SJCRH30 (cell line): ENCODE results near the gene PDLIM7. TPM values are rescaled to one million over a fixed set of nuclear protein-coding genes. Genes with fewer than 3 reads are reported as not detected.

Experiments used
- DNase-seq, 2 experiments: peaks; one replicate each; pipeline ENCODE4 v3.0.0-alpha.2; 2015 to 2020
- H3K27ac ChIP-seq: fragments of 250-450 bp; sonication (Bioruptor Pico); 2 replicates; pipeline ENCODE4 v1.5.1; 2020; ENCODE audit warnings: mild to moderate bottlenecking, moderate library complexity
- H3K27me3 ChIP-seq: fragments of 250-450 bp; sonication (Bioruptor Pico); 2 replicates; pipeline ENCODE4 v1.5.1; 2020; ENCODE audit warnings: mild to moderate bottlenecking, moderate library complexity
- H3K36me3 ChIP-seq: fragments of 250-450 bp; sonication (Bioruptor Pico); 2 replicates; pipeline ENCODE4 v1.5.1; 2020; ENCODE audit warnings: mild to moderate bottlenecking, moderate library complexity
- H3K4me1 ChIP-seq: fragments of 250-450 bp; sonication (Bioruptor Pico); 2 replicates; pipeline ENCODE4 v1.5.1; 2020; ENCODE audit warnings: mild to moderate bottlenecking, moderate library complexity
- H3K4me3 ChIP-seq: fragments of 250-450 bp; sonication (Bioruptor Pico); 2 replicates; pipeline ENCODE4 v1.5.1; 2020; ENCODE audit warnings: mild to moderate bottlenecking, moderate library complexity
- H3K9me3 ChIP-seq: fragments of 250-450 bp; sonication (Bioruptor Pico); replicated peaks from 2 replicates; pipeline ENCODE4 v1.5.1; 2020; ENCODE audit warnings: mild to moderate bottlenecking, moderate library complexity
- total RNA-seq: library from RNA; depleted of rRNA; stranded (reverse); fragments of >200 nt; shearing (Covaris generic); gene quantifications from 2 replicates; pipeline ENCODE4 v1.2.3, GENCODE V29; 2014

The PDLIM7 gene
- total RNA-seq, 1 experiment from 2014 or later: 68.5 TPM

GRCh38 chr5:177504086-177505056, 7.0 kb upstream of the PDLIM7 start:
- H3K4me3 ChIP-seq: no peak overlapping the region
- no peaks in the 10 kb centered on the region for H3K27me3 ChIP-seq
- no peak overlapping the region for H3K27ac ChIP-seq
- H3K9me3 ChIP-seq: no peaks in the 10 kb centered on the region
- H3K4me1 ChIP-seq: peaks cover 17% of the 10 kb centered on the region
- H3K36me3 ChIP-seq: no peaks in the 10 kb centered on the region
- DNase-seq: no peak

- Histone ChIP-seq H3K4me1 (peaks cover 9% of the 10 kb centered on the region), H3K27me3 (no peaks in the 10 kb centered on the region), H3K36me3 (no peaks in the 10 kb centered on the region), H3K4me3 (no peak overlapping the region), H3K27ac (no peak overlapping the region), H3K9me3 (no peaks in the 10 kb centered on the region)
- DNase-seq: no peak
Observed at GRCh38 chr5:177503351-177504085, 6.1 kb upstream of the PDLIM7 start.

DNA sequence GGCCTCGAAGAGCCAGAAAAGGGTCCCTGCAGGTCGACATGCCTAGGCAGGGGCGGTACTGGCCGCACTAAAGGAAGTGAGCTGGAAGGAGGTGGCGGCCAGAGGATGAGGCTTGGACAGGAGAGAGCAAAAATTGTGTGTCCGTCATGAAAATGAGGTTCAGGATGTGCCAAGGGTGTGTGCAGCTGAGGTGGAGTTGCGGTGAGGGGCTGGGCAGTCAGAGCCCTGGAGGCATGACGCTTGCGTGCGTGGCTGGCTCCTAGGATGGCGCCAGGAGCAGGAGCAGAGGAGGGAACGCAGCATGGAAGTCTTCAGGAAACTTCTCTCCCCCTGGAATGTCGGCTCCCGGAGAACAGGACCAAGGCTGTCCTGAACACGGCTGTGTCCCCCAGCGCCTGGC, 5.5 kb upstream of the PDLIM7 start:
- peaks cover 15% of the 10 kb centered on the region for H3K4me1 ChIP-seq
- H3K9me3 ChIP-seq: no peaks in the 10 kb centered on the region
- H3K27ac ChIP-seq: no peak overlapping the region
- no peaks in the 10 kb centered on the region for H3K36me3 ChIP-seq
- no peak for DNase-seq
- H3K4me3 ChIP-seq: no peak overlapping the region
- H3K27me3 ChIP-seq: no peaks in the 10 kb centered on the region

GRCh38 chr5:177501874-177502678, 4.7 kb upstream of the PDLIM7 start:
- DNase-seq: no peak
- Histone ChIP-seq H3K9me3 (no peaks in the 10 kb centered on the region), H3K4me3 (no peak overlapping the region), H3K4me1 (peaks cover 15% of the 10 kb centered on the region), H3K36me3 (no peaks in the 10 kb centered on the region), H3K27ac (no peak overlapping the region), H3K27me3 (no peaks in the 10 kb centered on the region)

GRCh38 chr5:177500685-177501522, 3.5 kb upstream of the PDLIM7 start:
- Histone ChIP-seq H3K36me3 (no peaks in the 10 kb centered on the region), H3K4me3 (no peak overlapping the region), H3K9me3 (no peaks in the 10 kb centered on the region), H3K27me3 (no peaks in the 10 kb centered on the region), H3K4me1 (peaks cover 17% of the 10 kb centered on the region), H3K27ac (no peak overlapping the region)
- DNase-seq: peak; percentile 91 to 96

DNA sequence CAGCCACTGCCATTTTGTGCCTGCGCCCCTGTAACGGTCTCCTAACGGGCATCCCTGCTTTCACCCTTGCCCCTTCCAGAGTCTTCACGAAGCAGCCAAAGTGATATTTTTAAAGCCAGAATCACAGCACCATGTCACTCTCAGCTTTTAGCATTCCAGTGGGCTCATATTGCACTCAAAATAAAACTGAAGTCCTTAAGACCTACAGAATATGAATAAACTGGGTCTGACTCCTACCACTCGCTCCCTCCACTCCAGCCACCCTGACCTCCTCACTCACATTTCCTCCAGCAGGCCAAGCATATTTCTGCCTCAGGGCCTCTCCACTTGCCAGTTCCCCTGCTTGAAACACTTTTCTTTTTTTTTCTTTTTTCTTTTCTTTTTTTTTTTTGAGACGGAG, 2.4 kb upstream of the PDLIM7 start:
- DNase-seq: no peak

GRCh38 chr5:177498013-177498787, 796 bp upstream of the PDLIM7 start:
- H3K27me3 ChIP-seq: no peaks in the 10 kb centered on the region
- DNase-seq: no peak
- peaks cover 4% of the 10 kb centered on the region for H3K36me3 ChIP-seq

More for the DNA sequence above, 2.4 kb upstream of the PDLIM7 start:
- no peaks in the 10 kb centered on the region for H3K36me3 ChIP-seq
- H3K9me3 ChIP-seq: no peaks in the 10 kb centered on the region
- no peak overlapping the region for H3K4me3 ChIP-seq
- H3K27me3 ChIP-seq: no peaks in the 10 kb centered on the region
- peaks cover 27% of the 10 kb centered on the region for H3K4me1 ChIP-seq
- no peak overlapping the region for H3K27ac ChIP-seq

GRCh38 chr5:177496727-177497291, 595 bp downstream of the PDLIM7 start:
- Histone ChIP-seq H3K36me3 (peaks cover 12% of the 10 kb centered on the region), H3K27ac (peak overlapping the region; percentile 90), H3K9me3 (no peaks in the 10 kb centered on the region), H3K4me3 (peak overlapping the region; percentile 76), H3K27me3 (no peaks in the 10 kb centered on the region), H3K4me1 (peaks cover 37% of the 10 kb centered on the region)
- DNase-seq: peak; percentile 92 to 93

More at GRCh38 chr5:177498013-177498787, 796 bp upstream of the PDLIM7 start:
- no peaks in the 10 kb centered on the region for H3K9me3 ChIP-seq
- H3K27ac ChIP-seq: no peak overlapping the region
- H3K4me3 ChIP-seq: peak overlapping the region; percentile 76
- H3K4me1 ChIP-seq: peaks cover 37% of the 10 kb centered on the region

- no peaks in the 10 kb centered on the region for H3K27me3 ChIP-seq
- peak overlapping the region; percentile 76 for H3K4me3 ChIP-seq
- peak overlapping the region; percentile 90 for H3K27ac ChIP-seq
- peaks cover 14% of the 10 kb centered on the region for H3K36me3 ChIP-seq
- DNase-seq: peak; percentile 51 to 62
- H3K9me3 ChIP-seq: no peaks in the 10 kb centered on the region
- peaks cover 37% of the 10 kb centered on the region for H3K4me1 ChIP-seq
Observed at GRCh38 chr5:177496070-177496726, 1.2 kb downstream of the PDLIM7 start.

- H3K36me3 ChIP-seq: peaks cover 20% of the 10 kb centered on the region
- peaks cover 33% of the 10 kb centered on the region for H3K4me1 ChIP-seq
- no peaks in the 10 kb centered on the region for H3K27me3 ChIP-seq
- no peaks in the 10 kb centered on the region for H3K9me3 ChIP-seq
- H3K4me3 ChIP-seq: peak overlapping the region; percentile 76
- DNase-seq: peak; percentile 91 to 93
- H3K27ac ChIP-seq: peak overlapping the region; percentile 90
Observed at GRCh38 chr5:177495243-177496060, 2.0 kb downstream of the PDLIM7 start.

DNA sequence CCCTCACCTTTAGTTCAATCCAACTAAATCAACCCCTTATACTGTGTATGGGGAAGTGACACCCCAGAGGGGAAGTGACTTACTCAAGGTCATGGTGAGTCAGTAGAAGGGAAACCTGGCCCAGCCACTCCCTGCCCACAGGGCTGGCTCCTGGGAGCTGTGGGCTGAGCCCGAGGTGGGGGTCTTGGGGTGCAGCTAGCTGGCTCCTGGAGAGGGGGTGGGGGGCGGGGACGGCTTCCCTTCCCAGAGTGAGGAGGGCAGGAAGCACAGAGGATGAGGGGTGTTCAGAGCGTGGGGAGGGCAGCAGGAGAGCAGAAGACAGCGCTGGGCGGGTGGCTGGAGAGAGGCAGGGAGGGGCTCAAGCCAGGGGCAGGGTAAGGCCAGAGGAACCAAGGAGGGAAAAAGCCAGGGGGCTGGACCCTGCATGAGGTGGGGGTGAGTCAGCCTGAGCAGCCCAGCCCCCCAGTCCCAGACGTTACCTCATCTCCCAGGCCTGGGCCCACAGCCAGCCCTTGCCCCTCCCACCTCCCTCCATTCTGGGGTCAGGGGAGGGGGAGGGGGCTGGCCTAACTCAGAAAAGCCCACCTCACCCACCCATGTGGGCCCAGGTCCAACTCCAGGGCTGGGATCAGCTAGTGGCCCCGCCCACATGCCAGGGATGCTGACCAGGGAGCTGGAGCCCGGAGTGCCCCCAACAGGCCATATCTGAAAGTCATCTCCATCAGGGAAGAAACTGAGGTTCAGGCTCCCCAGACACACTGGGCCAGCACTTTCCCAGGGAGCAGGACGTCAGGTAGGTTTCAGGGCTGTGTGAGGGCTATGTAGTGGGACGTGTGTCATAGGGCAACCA, 2.8 kb downstream of the PDLIM7 start:
- Histone ChIP-seq H3K27ac (peak overlapping the region; percentile 90), H3K27me3 (no peaks in the 10 kb centered on the region), H3K36me3 (peaks cover 29% of the 10 kb centered on the region), H3K9me3 (no peaks in the 10 kb centered on the region), H3K4me3 (peak overlapping the region; percentile 76), H3K4me1 (peaks cover 30% of the 10 kb centered on the region)
- peak; percentile 90 to 96 for DNase-seq
